Measurements from ENCODE around the gene ARHGEF5. TPM values are rescaled to one million over a fixed set of nuclear protein-coding genes. Genes with fewer than 3 reads are reported as not detected.
"Not testable (repeated sequence)": the region's sequence is repeated elsewhere in the genome, so short reads cannot be mapped to it uniquely, and the experiment has no call there.

The ARHGEF5 gene
- total RNA-seq, 4 donors from 2014 or later = 1.3 to 6.8 (median 6.0) TPM

DNA sequence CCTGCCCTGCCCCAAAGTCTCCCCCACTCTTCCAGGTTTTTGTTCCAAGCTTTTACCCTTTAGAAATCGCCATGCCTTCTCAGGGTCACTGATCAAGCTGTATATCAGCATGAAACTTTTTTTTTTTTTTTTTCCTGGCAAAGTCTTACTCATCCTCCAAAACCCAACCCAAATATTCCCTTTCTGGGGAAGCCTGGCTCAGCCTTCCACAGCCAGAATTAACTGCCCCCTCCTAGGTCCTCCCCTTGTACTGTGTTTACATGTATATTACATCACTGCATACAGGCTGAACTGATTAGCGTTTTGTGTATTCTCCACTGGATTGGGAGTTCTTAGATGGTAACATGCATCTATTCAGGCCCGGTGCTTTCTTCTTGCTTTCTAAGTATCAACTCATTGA, 52.9 kb downstream of the ARHGEF5 start:
- intact Hi-C loops (cut with DNase I; ENCODE audit: low total_unique reads) = loop anchor here (5.0 kb wide), 1 partner anchor 246 kb away; no protein-coding TSS in a partner anchor

DNA sequence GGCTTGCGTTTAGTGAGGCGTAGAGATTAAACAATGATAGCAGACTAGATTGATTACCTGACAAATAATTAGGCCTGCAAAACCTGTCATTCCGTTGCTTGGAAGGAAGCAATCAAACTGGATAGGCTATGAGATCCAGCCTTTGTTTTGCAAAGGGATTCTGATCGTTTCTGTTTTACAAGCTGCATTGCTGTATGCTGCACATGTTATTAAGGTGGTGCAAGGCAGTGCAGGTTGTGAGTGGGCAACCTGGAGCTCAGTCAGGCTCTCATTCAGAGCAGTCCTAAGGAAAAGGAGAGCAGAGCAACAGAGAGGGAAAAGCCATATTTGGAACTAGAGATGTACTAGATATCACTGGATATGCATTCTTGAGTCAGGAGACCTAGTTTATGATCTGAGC, 55.2 kb downstream of the ARHGEF5 start:
- Histone ChIP-seq H3K27me3 (no peaks in the 10 kb centered on the region), H3K4me3 (no peak overlapping the region), H3K4me1 (no peaks in the 10 kb centered on the region), H3K36me3 (no peaks in the 10 kb centered on the region), H3K27ac (no peak overlapping the region), H3K9me3 (no peaks in the 10 kb centered on the region)
- intact Hi-C loops (cut with DNase I; ENCODE audit: low total_unique reads) = no loop called here
- no peak for DNase-seq
- TF ChIP-seq POLR2A (IDR thresholded peaks at IDR 0.05) = no peak
- TF ChIP-seq, protein P1, sequence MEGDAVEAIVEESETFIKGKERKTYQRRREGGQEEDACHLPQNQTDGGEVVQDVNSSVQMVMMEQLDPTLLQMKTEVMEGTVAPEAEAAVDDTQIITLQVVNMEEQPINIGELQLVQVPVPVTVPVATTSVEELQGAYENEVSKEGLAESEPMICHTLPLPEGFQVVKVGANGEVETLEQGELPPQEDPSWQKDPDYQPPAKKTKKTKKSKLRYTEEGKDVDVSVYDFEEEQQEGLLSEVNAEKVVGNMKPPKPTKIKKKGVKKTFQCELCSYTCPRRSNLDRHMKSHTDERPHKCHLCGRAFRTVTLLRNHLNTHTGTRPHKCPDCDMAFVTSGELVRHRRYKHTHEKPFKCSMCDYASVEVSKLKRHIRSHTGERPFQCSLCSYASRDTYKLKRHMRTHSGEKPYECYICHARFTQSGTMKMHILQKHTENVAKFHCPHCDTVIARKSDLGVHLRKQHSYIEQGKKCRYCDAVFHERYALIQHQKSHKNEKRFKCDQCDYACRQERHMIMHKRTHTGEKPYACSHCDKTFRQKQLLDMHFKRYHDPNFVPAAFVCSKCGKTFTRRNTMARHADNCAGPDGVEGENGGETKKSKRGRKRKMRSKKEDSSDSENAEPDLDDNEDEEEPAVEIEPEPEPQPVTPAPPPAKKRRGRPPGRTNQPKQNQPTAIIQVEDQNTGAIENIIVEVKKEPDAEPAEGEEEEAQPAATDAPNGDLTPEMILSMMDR (IDR thresholded peaks at IDR 0.05) = no peak

More for the DNA sequence above, 52.9 kb downstream of the ARHGEF5 start:
- no peak overlapping the region for H3K27ac ChIP-seq
- no peaks in the 10 kb centered on the region for H3K9me3 ChIP-seq
- no peak overlapping the region for H3K4me3 ChIP-seq
- H3K36me3 ChIP-seq = no peaks in the 10 kb centered on the region
- no peak for TF ChIP-seq POLR2A (IDR thresholded peaks at IDR 0.05)
- TF ChIP-seq, protein P1 (IDR thresholded peaks at IDR 0.05) = no peak
- no peaks in the 10 kb centered on the region for H3K4me1 ChIP-seq
- no peaks in the 10 kb centered on the region for H3K27me3 ChIP-seq
- no peak for DNase-seq

DNA sequence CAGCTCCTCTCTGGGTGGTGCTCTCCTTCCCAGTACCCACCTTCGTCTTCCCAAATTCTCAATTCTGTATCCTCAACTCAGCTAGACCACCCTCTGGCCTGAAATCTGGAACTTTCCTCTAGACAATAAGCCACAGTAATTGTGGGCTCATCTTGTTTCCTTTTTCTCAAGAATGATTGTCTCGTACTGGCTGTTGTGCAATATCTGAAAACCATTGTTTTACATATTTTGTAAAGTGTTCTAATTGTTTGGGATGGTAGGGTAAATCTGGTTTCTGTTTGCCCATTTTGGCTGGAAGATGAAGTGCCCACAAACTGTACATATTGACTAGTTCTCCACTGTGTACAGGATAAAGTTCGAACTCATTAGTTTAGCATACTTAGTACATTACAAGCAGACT, 59.6 kb downstream of the ARHGEF5 start:
- Histone ChIP-seq H3K27ac (no peak overlapping the region), H3K36me3 (no peaks in the 10 kb centered on the region), H3K9me3 (no peaks in the 10 kb centered on the region), H3K4me1 (no peaks in the 10 kb centered on the region), H3K4me3 (no peak overlapping the region), H3K27me3 (no peaks in the 10 kb centered on the region)
- intact Hi-C loops (cut with DNase I; ENCODE audit: low total_unique reads) = no loop called here
- TF ChIP-seq POLR2A (IDR thresholded peaks at IDR 0.05) = no peak
- TF ChIP-seq, protein P1 (IDR thresholded peaks at IDR 0.05) = no peak
- DNase-seq = no peak

DNA sequence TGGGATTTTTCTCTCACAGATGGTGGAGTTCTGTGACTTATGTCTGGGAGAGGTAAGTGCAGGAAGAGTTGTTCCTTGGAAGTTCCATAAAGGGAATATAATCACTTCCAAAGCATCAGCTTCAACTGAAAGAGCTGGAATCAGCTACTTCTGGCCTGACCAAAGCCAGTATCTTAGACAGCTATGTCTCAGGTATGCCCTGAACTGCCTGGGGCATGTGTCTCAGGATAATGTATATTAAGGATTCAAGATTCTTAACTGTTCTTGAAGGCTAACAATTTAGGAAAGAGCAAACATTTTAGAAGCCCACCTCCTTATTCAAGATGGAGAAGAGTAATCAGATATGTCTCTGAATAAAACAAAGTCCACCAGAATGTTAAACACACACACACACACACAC, 60.7 kb downstream of the ARHGEF5 start:
- Histone ChIP-seq H3K27ac (no peak overlapping the region), H3K9me3 (no peaks in the 10 kb centered on the region), H3K4me1 (no peaks in the 10 kb centered on the region), H3K36me3 (no peaks in the 10 kb centered on the region), H3K4me3 (no peak overlapping the region), H3K27me3 (no peaks in the 10 kb centered on the region)
- no peak for DNase-seq
- no peak for TF ChIP-seq POLR2A (IDR thresholded peaks at IDR 0.05)
- TF ChIP-seq, protein P1 (IDR thresholded peaks at IDR 0.05) = no peak
- intact Hi-C loops (cut with DNase I; ENCODE audit: low total_unique reads) = no loop called here

DNA sequence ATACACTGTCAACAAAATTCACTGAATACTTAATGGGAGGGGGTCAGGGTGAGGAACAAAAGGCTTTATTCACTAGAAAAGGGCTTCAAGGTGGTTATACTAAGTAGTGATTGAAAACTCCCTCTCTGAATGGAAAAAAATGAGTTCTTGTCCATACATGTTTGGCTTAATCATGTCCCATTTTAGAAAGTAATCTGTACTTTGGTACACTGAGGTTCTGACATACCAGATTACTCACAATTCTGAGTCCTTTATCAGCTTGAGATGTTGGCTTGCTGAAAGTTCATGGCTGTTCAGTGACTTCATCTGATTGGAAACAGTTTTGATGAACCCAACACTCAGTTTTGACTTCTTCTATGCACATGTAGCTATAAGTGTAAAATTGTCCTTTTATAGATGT, 61.1 kb downstream of the ARHGEF5 start:
- Histone ChIP-seq H3K9me3 (no peaks in the 10 kb centered on the region), H3K4me1 (no peaks in the 10 kb centered on the region), H3K27ac (no peak overlapping the region), H3K4me3 (no peak overlapping the region), H3K36me3 (no peaks in the 10 kb centered on the region), H3K27me3 (no peaks in the 10 kb centered on the region)
- DNase-seq = no peak
- TF ChIP-seq, protein P1 (IDR thresholded peaks at IDR 0.05) = no peak
- no peak for TF ChIP-seq POLR2A (IDR thresholded peaks at IDR 0.05)
- intact Hi-C loops (cut with DNase I; ENCODE audit: low total_unique reads) = no loop called here

DNA sequence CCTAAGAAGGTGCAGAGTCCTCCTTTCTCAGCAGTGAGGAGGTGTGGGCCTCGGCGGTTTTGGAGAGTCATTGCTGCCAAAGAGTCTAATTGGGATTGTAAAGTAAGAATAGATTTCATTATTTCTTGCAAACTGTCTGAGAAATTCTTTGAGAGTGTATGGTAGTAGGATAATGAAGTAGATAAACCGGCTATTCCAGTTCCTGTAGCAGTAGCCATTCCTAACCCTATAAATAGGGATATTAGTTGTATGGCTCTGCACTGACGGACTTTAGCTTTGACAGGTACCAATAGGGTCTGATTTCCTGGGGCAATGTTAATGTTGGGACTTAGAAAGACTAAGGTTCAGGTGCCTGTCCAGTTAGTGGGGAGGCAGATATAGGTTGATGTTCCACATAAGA, 63.7 kb downstream of the ARHGEF5 start:
- H3K27me3 ChIP-seq; intact Hi-C loops (cut with DNase I; ENCODE audit: low total_unique reads); DNase-seq; H3K4me1 ChIP-seq; H3K36me3 ChIP-seq; H3K27ac ChIP-seq; H3K9me3 ChIP-seq; H3K4me3 ChIP-seq: not testable (repeated sequence)

DNA sequence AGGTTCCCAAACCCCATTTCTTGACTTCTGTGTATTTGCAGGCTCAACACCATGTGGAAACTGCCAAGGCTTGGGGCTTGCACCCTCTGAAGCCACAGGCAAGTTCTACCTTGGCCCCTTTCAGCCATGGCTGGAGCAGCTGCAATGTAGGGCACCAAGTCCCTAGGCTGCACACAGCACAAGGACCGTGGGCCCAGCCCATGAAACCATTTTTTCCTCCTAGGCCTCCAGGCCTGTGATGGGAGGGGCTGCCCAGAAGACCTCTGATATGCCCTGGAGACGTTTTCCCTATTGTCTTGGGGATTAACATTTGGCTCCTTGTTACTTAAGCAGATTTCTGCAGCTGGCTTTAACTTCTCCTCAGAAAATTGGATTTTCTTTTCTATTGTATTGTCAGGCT, 72.3 kb downstream of the ARHGEF5 start:
- H3K4me3 ChIP-seq; intact Hi-C loops (cut with DNase I; ENCODE audit: low total_unique reads): not testable (repeated sequence)

More for the DNA sequence above, 72.3 kb downstream of the ARHGEF5 start:
- not testable (repeated sequence) for H3K36me3 ChIP-seq, H3K9me3 ChIP-seq, H3K27ac ChIP-seq, DNase-seq, H3K27me3 ChIP-seq, H3K4me1 ChIP-seq

Data from uterus (tissue), 4 donors.